ENCODE results near the gene WBP2.
"Not testable (repeated sequence)": the region's sequence is repeated elsewhere in the genome, so short reads cannot be mapped to it uniquely, and the experiment has no call there.

The WBP2 gene

DNA sequence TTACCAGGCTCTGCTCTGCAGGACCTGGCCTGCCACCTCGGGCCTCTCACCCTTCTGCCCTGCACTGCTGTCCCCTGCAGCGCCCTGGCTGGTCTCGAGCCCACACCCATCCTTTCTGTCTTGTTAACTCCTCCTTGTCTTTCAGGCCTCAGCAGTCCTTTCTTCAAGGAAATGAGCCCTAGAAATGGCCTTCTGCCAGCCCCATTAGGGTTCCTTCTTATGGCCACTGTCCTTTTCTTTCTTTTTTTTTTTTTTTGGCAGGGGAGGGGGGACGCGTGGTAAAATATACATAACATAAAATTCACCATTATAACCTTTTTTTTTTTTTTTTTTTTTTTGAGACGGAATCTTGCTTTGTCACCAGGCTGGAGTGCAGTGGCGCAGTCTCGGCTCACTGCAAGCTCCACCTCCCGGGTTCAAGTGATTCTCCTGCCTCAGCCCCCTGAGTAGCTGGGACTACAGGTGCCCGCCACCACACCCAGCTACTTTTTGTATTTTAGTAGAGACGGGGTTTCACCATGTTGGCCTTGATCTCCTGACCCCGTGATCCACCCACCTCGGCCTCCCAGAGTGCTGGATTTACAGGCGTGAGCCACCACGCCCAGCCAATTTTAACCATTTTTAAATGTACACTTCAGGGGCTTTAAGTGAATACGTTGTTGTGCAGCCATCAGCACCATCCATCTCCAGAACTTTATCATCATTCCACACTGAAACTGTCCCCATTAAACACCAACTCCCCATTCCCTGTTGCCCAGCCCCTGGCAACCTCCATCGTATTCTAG lies 10.5 kb upstream of the WBP2 start:
- DNase-seq = not testable (repeated sequence)

DNA sequence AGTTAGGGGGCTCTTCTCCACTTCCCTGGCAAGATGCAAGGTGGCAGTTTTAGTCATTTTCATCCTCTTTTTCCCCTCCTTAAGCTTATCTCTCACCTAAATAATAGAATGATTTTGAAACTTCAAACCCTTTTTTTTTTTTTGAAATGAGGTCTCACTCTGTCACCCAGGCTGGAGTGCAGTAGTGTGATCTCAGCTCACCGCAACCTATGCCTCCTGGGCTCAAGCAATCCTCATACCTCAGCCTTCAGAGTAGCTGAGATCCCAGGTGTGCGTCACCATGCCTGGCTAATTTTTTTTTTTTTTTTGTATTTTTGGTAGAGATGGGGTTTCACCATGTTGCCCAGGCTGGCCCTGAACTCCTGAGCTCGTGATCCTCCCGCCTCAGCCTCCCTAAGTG lies 9.8 kb upstream of the WBP2 start:
- DNase-seq = not testable (repeated sequence)

DNA sequence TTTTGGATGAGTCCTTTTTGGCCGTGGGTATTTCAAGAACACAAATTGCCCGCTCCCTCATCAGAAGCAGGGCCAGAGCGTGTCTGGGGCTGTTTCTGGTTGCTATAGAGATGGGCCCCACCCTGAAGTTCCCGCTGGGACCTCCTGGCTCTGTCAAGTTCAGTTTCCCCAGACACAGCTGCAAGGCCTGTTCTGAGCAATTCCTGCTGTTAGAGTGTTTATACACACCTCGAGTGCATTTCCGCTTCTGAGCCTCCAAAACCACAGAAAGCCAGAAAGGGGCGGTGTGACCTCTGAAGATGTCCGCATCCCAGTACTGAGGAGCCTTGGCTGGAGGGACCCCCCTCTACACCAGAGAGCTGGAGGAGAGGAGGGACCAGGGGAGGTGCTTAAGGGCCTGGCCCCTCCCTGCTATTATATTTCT lies 9.3 kb upstream of the WBP2 start:
- DNase-seq = peak; percentile 30 to 54 (median 48)

DNA sequence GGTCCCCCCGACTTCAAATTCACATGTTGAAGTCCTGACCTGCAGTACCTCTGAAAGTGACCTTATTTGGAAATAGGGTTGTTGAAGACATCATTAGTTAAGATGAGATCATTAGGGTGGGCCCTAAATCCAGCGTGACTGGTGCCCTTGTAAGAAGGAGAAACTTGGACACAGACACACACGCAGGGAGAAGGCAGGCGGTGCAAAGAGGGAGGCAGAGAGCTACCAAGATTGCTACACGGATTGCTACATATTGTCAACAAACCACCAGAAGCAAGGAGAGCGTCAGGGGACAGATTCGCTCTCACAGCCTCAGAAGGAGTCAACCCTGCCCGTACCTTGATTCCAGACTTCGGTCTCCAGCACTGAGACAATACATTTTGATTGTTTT lies 6.8 kb upstream of the WBP2 start:
- no peak for DNase-seq

DNA sequence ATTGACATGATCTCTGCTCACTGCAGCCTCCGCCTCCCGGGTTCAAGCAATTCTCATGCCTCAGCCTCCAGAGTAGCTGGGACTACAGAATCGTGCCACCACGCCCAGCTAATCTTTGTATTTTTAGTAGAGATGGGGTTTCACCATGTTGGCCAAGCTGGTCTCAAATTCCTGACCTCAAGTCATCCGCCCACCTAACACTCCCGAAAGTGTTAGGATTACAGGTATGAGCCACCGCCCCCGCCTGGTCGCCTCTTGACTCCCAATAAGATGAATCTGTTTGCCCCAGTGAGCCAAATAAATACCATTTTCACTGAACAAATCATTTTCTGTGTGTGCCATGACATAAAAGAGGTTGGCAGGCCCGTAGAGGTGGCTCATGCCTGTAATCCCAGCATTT lies 4.2 kb upstream of the WBP2 start:
- not testable (repeated sequence) for DNase-seq

DNA sequence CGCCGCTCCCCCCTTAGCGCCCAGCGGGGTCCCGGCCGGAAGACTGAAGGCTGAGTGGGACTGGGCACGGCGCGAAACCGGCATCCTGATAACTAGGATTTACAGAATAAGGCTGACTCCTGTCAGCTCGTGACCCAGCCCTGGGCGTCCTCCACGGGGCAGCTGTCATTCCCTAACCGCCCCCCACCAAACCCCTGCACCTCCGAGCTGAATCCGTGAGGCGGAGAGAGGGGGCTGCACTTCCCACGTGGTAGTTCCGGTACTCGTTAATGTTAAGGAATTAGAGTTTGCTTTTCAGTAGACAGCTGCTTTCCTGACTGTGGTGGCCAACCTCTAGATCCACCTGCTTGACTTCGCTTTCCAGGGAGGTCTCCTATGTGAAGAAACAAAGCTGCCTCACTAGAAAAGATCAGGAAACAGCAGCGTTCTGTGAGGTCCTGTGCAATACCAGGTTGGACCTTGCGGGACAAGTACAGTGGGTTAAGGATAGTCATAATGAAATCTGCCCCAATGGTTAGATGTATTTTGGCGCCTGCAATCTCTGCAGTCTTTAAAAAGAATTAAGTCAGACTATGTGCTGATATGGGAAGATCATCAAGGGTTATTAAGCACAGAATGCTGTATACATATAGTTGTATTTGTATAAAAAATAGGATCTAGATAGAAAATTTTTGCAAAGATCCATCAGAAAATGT lies 1.1 kb upstream of the WBP2 start:
- DNase-seq = peak in 3 of 4 experiments; percentile 27 to 40 (median 36)

DNA sequence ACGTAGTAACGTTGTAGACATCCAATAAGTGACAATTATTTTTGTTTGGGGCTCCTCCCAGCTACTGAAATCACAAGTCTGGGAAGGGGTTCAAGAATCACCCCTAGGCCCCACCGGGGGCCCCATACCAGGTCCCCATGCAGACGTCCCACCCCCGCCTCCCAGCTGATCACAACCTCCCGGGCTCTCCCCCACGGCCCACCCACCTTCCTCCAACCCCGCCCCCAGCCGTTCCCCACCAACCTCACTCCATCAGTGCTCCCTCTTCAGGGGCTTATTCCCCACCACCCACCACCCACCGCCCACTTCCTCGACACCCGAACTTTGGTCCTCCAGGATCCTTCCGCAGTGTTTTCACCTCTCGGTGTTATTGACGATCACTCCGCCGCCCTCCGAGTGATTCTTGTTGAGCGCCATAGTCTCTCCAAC lies 240 bp downstream of the WBP2 start:
- DNase-seq = no peak

DNA sequence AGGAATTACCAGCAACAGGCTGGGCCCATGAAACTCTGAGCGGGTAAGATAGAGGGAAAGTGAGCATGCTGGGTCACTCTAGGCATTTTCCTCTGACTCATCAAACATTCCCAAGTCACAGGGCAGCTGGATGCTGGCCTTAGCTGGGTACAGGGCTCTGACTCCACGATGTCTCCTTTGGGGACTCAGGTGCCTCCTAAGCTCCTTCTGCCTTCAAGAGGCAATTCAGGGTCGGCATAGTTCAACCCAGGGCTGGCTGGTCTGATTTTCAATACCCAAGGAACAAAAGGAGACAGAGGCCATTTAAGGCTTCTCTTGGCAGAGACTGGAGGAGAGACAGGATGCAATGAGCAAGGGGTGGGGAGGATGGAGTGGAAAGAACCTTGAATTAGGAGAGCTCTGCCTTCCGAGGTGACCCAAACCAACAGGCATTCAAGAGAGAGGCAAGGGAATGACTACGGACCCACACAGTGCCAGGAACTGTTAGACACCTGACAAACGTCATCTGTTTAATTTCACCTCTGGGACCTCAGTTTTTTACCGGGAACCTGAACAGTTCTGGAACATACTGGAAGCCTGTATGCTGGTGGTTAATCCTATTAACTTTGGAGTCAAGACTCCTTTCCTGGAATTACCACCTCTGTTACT lies 910 bp downstream of the WBP2 start:
- DNase-seq = peak; percentile 58 to 73 (median 67)

DNA sequence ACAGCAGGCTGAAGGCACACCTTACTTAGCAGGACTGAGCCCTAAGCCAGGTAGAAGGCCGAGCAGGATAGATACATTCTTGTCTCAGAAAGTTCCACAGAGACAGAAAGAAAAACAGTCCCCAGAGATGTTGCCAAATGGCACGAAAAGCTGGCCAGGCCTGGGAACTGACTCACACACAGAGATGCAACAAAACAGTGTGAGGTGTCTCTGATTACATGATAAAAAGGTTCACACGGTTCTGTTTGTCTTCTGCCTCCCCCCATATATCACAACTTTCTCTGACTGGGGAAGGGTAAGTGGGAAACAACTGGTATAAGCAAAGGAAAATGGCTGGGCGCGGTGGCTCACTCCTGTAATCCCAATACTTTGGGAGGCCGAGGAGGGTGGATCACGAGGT lies 1.7 kb downstream of the WBP2 start:
- no peak for DNase-seq

DNA sequence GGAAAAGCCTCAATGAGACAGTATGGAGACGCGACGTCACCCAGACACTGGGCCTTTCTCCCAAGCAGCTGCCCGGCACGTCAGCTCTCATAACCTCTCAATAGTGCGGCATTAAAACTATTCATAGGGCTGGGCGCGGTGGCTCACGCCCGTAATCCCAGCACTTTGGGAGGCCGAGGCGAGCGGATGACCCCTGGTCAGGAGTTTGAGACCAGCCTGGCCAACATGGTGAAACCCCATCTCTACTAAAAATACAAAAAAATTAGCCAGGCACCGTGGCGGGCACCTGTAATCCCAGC lies 3.5 kb downstream of the WBP2 start:
- not testable (repeated sequence) for DNase-seq

DNA sequence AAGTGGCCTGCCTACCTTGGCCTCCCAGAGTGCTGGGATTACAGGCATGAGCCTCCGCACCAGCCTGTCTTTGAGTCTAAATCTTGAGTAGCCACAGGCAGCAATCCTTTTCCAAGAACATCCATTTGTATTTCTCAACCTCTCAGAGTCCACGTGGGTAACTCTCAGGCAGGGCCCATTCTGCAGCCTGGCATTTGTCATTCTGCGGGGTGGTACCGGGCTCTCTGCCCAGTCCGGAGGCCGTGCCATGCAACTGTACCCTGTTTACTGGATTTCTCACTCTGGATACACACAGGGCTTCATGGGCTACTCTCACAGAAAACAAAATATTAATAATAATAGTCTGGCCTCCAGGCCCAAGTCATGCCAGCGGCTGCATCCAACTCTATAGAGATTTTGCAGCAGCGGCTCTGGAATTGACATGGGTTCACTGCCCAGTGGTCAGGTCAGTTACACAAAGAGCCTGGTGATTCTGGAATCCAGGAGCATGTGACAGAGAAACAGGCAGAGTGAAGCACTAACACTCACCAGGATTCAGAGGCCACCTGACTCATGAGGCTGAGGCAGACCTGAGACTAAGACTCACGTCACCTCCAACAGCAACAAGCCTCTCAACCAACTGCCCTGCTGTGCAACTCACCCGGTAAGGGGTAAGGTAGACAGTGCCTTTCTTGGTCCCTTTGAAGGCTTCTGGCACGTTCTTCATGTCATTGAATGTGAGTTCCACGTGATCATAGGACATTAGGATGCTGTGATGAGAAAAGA lies 4.0 kb downstream of the WBP2 start:
- no peak for DNase-seq

DNA sequence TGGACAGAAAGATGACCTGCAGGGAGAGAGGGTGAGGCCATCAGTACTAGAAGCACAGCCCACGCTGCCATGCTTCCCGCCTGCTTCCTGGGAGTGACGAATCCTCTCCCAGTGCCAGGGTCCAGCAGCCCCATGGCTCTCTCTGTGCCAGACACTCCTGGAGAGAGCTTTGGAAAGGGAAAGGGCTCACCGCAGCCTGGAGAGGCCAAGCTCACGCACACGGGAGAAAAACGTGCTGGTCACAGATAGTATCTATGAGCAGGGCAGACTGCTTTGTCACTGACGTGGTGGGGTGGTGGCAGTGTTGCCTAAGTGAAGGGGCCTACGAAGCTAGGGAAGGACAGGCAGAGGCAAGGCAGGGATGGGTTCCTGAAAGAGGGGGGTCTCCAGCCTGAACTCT lies 5.4 kb downstream of the WBP2 start:
- DNase-seq = no peak

DNA sequence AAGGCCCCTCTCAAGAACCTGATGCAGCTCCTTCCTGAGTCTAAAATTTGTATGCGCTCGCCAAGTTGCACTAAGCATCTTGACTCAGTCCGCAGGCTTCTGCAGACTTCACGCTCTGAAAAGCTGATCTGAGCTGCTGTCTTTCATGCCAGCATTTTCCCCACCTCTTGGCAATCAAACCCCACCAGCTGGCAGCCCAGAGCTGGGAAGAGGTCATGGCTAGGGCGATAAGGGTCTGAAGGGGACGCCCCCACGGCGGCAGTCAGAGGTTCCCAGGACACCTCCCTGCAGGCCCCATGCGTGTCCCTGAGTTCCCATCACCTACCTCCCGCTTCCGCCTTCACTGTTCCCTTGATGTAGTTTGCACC lies 5.9 kb downstream of the WBP2 start:
- DNase-seq = no peak

DNA sequence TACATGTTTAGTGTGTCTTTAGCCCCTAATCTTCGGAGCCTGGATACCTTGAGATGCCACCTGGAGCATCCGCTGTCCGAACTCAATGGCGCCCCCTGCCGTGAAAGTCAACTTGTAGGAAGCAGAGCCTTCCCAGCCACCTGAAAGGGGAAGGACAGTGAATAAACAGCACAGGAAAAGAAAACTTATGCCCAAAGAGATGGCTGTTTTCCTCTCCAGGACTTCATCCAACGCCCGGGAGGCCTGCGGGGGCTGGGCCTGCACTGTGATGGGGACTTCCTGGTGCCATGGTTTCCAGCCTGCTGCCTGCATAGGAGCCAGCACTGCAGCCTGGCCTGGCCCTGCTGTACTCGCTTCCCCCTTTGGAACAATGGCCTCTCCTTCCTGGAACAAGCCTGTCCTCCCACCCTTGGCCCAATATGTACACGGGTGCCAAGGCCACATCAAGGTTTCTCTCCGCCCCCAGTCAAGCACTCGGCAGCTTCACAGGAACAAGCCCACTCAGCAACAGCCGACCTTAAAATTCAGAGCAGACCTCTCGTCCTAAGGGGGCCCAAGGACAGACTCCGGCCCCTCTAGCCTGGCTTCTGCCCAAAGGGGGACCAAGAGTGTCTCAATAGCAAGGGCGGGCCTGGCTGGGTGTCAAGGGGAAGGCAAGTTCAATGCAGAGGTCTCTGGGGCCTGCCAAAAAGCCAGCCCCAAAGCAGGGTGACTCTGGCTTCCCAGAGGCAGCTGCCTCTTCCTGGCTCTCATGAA lies 6.4 kb downstream of the WBP2 start:
- DNase-seq = peak; percentile 63 to 87 (median 74)

DNA sequence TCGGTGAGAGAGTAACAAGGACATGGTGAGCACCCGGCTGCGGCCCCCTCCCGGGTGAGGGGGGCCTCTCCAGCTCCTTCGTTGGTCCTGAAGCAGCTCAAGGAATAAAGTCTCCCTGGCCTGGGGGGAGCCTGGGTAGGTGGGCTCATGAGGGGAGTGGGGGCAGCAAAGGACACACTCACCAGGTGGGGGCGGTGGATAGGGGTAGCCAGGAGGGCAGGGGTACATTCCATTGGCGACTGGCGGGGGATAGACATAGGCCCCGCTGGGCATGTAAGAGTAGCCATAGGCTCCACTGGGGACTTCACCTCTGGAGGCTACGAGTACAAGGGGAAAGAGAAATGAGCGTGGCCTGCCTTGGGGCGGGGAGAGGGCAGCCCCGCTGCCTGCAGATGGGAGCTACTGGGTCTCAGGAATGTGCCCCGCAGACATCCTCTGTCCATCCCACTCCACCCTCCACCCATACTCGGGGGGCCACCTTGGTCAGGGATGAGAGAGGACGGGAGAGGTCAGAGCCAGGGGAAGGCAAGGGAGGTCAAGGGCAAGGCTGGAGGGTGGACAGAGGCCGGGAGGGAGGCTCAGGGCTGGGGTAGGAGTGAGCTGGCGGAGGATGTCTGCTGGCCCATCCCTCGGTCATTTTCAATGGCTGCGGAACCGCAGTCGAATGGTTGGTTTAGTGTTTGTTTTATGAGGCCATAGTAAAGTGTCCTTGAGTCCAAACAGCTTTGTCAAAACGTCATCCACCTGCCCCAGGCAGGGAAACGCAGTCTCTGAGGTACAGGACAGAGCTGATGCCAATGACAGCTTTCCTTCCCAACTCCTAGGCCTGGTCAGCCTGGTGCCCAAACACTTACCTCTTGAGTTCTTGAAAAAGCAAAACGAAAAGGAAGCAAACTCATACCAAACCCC lies 7.3 kb downstream of the WBP2 start:
- DNase-seq = no peak

DNA sequence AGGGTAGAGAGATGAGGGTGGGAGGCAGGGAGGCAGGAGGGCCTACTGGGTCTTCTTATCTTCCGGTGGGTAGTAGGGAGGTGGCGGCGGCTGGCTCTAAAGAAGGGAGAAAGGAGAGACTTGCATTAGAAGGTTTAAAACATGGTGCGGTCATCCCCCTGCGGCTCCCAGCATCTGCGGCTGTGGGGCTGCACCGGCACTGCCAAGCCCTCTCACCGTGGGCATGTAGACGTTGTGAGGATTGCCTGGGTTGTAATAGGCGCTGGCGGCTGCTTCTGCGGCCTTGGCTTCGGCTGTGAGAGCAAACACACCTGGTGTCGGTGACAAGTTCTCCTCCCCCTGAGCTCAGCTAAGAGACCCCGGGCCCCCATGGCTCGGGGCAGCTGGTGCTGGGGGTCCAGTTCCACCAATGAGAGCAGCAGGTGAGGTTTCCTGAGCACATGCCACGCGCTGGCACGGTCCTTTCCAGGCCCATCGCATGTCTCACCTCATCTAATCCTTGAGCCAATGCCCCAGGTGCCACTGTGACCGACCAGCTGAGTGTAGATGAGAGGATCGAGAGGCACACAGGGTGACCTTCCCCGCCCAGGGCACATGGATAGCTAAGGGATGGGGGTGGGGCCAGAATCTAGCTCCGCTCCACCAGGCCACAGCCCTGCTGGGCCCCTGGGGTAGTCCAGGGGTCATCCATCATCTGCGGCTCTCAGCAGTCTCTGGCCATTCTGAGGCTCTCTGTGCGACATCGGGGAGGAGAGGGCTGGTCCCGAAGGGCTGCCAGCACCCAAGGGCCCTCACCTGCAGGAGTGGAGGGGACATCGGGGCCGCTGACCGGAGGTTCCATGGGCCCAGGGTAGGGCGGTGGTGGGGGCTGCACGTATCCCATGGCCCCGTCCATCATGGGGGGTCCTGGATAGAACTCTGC lies 8.2 kb downstream of the WBP2 start:
- DNase-seq = no peak

DNA sequence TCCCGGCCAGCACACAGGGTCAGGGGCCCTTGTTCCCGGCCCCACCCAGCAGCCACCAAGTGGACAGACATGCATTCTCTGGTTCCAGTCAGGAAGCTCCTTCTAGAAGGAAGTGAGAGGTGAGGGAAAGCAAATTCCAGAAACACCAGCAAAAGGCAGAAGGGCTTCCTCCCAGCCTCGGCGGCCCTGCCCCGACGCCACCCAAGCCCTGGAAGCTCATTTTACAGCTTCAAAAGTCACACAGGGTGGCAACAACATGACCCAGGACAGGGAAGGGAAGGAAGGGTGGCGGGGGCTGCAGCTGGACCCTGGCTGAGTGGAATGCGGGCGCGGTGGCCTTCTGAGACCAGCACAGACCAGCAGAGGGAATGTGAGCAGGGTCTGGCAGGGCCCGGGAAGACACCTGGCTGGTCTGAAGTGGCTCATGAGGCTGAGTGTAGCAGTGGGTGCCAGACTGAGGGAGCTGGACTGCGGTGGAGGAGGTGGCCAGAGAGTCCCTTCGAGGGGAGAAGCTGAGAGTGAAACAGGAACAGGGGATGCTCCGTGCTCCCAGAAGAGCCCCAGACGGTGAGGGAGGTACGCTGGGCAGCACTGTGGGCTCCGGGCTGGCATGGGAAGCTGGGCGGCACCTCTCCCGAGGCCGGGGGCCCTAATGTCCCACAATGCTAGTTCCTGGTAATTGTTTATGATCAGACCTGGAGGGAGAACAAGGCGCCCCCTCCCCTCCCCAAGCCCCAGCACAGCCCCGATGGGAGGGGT lies 9.0 kb downstream of the WBP2 start:
- peak in 1 of 4 experiments; percentile 24 for DNase-seq

DNA sequence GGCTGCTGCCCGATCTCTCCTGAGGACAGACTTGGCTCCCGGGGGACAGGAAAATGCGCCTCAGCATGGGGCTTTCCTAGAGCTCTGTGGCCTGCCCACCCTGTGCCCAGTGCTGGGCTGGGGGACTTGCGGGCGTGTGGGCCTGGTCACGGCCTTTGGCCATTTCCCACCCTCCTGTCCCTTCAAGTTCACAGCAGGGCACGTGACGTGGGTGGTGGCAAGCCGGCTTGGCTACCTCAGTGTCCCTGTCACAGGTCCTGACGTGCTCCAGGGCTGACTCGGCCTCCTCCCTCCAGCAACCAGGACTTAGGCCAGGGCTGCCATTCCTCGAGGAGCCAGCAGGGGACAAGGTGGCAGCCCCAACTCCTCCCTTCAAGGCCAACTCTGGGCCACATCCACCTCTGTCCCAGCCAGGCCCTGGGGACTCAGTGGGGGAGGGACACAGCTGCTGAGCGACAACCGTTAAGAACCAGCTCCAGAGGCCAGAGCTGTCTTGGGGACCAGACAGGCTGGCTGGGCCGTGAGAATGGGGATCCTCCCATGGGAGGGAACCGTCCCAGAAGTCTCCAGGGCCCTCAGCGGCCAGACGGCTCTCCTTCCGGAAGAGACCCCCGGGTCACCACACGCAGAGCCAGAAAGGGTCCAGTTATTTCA lies 9.9 kb downstream of the WBP2 start:
- peak; percentile 90 to 94 (median 93) for DNase-seq
